T-helper 2 cell (primary cell): ENCODE results near the gene DMD.
"Not testable (repeated sequence)": the region's sequence is repeated elsewhere in the genome, so short reads cannot be mapped to it uniquely, and the experiment has no call there.

ENCODE experiments used
- DNase-seq, 5 experiments: peaks; one replicate each; pipeline versions ENCODE4 v3.0.0 to v3.0.0-alpha.2; 2012 to 2022

DMD gene

DNA sequence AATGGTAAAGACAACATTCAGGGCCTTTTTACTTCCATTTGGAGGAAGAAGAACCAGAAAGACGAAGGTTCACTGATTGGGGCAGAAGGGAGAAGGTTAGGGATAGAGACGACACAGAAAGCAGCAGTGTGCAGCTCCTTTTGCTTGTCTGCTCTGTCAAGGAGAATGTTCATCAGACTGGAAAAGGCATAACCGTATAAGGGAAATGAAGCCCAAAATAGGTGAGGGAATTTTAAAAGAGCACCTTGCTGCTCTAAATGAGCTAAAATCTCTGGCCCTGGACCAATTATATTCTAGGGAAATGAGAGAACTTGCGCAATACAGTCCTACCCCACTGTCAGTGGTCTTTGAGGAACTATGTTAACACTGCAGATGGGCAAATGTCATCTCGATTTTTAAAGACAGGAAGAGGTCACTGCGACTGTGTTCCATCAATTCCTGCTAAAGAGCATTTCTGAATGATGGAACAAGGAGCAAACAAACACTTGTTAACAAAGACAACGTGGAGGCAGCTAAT lies 1229.7 kb downstream of the DMD start:
- DNase-seq, result no peak

DNA sequence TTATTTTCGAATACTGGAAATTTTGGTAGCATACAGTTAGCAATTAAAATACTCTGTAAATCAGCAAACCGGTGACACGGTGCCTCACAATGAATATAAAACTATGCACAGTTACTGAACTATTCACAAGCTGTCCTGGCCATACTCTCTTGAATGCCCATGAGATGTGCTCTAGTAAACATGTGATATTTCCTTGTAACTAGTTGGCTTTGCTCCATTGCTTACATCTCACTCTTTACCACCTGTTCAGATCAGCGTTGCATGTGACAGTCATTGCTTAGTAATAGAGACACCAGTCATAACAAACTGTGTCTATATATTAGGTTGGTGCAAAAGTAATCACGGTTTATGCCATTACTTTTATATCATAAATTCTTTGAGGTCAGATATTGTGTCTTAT lies 1241.6 kb downstream of the DMD start:
- no peak for DNase-seq

DNA sequence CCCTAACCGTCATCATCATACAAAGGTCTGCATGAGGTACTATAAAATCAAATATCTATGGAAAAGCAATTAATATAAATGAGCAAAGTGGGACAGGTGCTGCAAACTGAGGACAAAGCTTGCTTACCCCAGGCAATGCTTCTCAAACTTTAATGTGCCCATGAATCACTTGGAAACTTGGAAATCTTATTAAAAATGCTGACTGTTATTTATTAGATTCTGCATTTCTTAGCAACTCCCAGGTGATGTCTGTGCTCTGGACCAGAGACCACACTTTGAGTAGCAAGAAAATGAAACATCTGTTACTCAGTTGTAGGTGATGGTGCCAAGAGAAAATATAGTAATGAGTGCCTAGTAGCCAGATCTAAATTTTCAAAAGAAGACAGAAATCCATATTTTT lies 1249.1 kb downstream of the DMD start:
- no peak for DNase-seq

DNA sequence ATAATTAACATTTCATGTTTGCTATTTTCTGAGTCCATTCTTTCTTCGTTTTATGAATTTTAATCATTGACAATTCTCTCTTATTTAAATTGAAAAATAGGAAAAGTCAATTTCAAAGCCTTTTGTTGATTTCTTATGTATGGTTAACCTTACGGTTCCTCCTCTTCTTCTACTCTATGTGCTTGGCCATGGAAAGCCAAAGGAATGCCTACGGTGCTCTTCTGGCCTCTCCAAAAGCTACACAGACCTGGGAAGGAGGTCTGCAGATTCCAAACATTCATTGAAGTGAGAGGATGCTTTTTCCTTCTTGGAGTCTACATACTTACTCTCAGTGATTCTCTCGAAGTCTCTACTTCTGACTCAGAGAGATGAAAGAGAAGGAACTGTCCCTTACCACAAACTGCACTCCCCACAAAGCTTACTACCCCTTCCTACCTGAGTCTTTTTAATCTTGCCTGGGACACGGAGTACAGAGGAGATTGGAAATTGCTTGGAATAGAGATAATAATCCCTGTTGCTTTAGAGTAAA lies 1276.4 kb downstream of the DMD start:
- DNase-seq, result no peak

DNA sequence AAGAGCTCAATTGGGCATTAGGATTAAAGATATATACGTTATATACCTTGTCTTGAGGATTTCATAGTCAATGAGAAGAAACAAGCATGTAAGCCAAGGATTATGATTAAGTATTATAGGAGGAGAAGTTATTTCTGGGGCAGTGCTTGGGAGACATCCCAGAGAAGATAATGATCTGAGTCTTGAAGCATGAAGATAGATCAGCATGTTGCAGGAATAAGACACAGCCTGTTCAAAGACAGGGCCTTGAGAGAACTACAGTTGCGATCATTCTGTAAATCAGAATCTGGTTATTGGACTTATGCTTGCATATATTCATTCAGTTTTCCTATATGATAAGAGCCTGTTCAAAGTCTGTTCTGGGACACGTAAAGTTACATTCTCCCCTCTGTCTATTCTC lies 1277.3 kb downstream of the DMD start:
- no peak for DNase-seq

DNA sequence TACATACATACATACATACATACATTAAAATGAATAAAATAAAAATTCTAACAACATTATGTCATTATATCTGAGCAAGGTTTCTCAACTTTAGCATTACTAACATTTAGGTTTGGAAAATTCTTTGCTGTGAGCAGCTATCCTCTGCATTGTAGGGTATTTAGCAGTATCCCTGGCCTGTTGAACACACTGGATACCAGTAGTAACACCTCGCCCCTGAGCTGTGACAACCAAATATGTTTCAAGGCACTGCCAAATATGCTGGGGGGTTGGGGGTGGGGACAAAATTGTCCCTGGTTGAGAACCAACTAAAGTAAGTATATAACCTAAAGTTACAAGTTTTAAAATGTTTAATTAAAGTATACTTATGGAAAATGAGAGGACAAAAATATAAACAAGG lies 1278.6 kb downstream of the DMD start:
- no peak for DNase-seq

DNA sequence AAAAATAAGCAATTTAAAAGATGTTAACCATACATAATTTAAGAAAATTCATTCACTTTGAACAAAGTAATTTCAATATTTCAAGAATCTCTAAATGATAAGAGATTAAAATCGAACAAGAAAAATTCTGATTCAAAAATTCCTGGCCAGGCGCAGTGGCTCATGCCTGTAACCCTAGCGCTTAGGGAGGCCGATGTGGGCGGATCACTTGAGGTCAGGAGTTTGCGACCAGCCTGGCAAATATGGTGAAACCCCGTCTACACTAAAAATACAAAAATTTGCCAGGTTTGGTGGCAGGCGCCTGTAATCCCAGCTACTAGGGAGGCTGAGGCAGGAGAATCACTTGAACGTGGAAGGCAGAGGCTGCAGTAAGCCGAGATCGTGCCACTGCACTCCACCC lies 1279.0 kb downstream of the DMD start:
- DNase-seq, result not testable (repeated sequence)

DNA sequence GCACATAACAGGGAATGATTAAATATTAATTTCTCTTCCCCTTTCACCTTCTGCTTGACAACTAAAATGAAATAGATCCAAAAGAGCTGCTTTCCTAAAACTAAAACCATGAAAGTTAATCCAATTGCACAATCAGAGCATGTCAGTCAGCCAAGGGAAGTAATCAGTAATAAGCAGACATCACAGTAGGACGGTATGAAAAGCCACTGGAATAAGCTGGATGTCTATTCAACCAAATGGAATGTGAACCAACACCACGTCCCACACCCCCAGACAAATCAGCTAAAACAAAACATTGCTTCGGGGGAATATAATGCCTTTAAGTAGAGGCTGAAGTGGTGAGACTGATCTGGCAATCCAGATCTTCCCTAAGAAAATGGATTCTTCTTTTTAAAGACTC lies 1280.1 kb downstream of the DMD start:
- DNase-seq, result no peak

DNA sequence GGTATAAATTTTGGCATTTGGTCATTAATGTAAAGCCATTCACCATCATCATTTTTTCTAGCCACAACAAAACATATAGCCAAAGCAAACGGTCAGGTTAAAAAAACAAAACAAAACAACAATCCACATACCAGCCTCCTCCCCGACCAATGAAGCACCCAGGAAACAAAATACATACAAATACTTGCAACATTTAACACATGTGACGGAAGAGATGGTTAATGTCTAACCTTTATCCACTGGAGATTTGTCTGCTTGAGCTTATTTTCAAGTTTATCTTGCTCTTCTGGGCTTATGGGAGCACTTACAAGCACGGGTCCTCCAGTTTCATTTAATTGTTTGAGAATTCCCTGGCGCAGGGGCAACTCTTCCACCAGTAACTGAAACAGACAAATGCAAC lies 1282.0 kb downstream of the DMD start:
- DNase-seq, result no peak

DNA sequence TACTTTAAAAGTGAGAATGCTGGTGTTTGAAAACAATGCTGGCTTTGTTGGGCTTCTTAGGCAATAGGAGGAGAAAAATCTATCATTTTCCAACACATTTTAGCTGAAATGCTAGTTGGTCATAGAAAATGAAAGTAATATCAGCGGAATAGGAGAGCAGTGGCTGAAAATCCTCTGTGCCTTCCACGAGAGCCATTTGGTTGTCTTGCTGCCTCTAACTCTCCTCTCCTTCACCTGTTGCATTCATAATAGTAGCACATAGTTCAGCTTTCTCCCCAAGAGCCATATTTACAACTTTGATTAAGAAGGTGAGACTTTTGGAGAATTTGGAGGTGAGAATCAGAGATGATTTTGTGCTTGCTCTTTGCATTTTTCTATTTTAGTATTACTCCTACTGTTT lies 1290.1 kb downstream of the DMD start:
- no peak for DNase-seq

DNA sequence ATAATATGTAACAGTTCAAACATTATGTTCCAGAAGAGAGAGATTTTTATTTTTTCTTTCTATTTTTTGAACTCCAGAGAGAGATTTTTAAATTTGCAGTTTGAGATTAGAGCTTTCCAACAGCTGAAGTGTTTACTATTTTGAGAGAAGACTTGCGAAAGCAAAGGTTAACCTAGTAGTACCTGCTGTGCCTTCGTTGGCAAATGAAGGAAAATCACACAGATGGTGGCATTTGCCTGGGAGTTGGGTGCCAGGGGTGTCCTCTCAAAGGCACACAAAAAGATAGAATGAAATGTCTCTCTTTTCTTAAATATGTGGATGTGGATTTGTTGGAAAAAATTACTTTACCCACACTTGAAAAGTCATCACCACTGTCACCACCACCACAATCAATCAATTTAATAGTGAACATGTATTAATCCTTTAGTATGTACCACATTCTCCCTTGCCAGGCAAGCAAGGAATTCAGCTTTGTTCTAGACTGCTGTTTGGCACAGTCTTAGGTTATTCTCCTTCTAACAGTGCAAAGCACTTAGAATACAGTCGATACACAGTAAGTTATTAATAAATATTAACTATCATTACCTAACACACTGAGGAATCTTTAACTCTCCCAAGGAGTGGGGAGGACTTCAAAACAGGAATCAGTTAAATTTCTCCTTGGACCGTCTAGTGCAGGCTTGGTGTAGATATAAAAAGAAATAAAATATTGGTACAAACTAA lies 1301.3 kb downstream of the DMD start:
- DNase-seq, result no peak

DNA sequence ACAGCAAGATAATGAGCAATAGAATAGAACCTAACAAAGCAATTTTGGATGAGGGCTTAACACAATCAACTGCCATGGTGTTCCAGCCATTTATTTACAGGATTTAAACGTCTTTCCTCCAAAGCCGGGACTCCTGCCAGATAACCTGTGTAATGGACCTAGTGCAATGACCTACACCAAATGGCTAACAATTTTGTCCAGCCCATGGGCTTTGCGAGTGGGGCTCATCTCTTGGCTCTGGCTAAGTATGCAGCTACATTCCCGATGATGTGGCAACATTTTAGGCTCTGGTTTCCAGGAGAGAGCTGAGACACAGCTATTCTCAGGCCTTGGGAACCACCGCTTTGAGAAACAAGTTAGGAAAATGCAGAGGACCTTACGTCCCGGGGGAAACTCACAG lies 1317.2 kb downstream of the DMD start:
- DNase-seq, result no peak

DNA sequence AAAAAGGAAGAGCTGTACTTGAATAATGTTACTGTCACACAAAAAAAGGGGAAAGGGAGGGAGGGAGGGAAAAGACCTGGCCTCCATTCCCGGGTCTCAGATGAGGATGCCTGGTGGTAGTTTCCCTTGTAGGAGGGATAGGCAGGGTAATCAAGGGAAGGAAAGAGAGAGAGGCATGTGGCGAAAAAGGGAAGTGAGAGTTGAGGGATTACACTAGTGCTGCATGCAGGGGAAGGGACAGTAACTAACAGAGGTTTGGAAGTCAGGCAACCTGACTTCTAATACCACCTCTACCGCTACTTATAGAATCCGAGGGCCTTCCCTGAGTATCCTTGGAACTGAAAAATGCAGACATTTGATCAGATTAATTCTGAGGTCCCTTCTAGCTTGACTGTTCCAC lies 1317.8 kb downstream of the DMD start:
- DNase-seq, result no peak

DNA sequence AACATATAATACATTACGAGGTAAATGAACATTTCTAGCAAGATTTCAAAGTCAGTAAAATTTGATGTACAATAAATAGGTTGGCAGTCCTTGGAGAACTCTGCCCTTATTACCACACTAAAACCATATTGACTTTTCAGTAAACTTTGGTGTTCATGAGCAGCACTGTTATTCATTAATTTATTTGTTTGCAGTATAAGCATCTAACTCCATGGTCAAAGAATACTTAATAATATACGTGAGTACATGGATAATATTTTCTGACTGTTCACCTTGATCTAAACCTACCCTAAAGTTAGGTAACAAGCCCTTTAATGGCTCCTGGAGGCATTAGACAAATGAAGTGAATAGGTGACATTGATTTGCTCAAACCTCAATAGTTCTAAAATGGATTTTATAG lies 1322.3 kb downstream of the DMD start:
- DNase-seq, result no peak

DNA sequence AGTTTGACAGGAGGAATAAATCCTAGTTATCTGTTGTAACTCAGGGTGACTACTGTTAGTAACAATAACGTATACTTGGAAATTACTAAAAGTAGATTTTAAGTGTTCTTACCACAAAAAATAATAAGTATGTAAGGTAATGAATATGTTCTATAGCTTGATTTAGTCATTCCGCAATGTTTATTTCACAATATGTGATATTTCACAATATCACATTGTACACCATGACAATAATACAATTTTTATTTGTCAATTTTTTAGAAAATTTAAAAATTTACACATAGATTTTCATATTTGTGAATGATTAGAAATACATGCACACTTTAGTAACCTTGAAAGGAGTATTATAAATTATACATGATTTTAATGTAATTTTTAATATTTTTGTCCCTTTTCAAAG lies 1326.8 kb downstream of the DMD start:
- no peak for DNase-seq

DNA sequence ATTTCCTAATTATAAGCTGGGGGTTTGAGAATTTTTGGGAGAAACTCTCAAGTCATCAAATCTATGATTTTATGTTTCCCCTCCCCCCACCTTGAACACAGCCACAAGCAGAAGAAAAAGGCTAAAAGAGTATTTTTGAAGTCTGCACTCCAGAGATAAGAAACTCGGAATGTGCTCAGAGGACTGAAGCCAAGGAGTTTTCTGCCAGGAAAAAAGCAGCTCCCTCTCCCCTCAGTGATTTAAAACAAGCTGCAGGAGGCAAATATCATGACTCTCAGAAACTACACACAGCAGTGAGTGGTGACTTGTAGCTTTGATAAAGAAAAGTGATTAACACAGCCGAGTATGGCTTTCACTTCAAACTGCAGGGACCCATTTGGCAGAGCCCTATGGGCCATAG lies 1339.3 kb downstream of the DMD start:
- DNase-seq, result no peak

DNA sequence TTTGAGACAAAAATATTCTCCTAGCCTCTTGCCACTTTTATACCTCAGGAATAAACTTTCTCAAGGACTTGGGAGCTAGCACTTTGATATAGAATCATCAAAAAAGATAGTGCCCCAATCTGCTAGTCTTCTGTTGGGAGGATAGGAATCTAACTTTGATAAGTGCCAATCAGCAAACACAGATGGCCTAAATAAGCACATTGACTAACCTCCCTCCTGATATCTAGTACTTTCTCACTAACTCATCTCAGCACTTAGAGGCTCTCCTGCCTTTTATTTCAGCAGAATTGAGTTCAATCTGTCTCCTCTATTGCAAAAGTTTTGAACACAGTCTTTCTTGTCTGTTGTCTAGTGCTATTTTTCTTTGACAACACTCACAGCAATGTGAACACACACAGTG lies 1341.1 kb downstream of the DMD start:
- DNase-seq, result no peak

DNA sequence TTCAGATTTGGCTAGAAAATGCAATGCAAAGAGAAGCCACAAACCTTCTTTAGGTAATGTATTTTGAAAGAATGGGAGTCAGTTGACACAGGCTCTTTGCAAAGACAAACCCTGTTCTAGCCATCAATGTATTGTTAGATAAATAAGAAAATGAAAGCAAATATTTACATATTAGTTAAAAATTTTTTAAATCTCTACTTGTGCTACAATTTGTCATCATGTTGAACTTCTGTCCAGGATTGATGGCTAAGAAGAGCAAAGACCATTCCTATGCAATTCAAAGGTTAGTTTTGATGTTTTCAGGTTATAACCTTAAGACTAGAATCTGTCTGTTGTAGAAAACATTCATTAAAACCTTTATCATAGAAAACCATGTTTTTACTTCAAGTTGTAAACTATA lies 1350.7 kb downstream of the DMD start:
- no peak for DNase-seq

DNA sequence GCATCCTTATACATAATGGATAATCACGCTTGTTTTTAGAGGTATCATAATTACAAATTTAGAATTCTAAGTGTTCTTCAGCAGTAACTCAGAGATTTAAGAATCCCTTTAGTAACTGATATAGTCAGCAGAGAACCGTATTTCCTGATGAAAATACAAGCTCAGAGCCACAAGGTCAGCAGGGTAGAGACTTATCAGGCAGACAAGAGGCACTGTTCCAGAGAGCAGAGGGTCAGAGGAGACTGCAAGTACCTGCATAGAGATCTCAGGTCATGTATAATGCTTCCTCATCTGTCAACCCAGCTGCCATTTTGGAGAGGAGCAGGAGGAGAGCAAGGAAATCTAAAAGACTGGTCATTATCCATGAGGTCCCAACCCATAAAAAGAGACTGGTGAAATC lies 1352.4 kb downstream of the DMD start:
- no peak for DNase-seq

DNA sequence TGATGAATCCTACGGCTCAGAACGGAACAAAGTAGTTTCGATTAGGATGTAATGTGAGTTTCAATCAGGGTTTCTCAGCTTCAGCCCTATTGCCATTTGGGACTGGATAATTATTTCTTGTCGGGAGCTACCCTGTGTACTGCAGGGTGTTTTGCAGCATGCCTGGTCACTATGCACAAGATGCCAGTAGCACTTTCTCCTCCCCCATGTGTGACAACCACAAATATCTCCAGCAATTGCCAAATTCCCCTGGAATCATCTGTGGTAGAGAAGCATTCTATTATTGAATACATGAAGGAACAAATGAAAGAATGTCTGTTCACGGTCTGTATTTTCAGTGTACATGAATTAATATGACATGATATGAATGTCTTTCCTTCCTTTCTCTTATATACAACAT lies 1356.6 kb downstream of the DMD start:
- no peak for DNase-seq

DNA sequence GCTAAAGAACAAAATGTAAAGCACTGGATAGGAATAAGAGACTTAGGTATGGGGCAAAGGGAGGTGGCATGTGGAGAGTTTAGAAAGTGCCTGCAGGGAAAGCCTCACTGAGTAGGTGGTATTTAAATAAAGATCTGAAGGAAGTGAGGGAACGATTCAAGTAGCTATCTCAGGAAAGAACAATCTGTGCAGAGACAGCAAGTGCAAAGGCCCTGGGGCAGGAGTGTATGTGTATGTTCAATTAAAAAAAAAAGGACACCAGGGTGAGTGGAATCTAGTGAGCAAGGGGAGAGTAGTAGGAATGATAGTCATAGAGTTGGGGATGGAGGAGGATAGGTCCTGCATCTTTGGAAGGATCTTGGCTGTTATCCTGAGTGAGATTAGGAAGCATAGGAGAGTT lies 1359.6 kb downstream of the DMD start:
- no peak for DNase-seq

DNA sequence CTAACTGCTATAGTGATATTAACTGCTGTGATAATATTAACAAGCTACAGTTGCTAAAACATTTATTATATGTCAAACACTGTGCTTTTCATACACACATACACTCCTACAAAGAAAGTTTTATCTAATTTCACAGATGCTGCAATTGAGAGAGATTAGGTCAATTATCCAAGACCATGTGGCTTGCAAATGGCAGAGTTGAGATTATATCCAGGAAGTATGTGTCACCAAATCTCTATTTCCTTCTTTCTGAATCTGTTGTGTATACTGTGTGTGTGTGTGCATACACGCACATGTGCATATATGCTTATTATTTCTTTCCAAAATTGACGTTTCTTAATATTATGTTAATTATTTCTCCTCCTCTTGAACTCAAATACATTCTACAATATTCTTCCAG lies 1363.6 kb downstream of the DMD start:
- DNase-seq, result no peak

DNA sequence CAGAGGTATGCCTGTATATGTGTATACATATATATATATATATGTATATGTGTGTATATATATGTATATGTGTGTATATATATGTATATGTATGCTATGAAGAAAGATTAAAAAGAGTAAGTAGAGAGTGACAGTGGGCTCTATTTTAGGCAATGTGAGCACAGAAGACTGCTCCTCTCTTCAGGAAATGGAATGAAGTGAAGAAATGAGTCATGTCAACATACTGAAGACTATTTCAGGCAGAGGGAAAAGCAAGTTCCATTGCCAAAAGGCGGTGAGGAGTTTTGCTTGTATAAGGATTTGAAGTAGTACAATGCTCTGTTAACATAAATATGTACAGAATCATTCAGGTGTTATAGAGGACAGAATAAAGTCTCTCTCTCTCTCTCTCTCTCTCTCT lies 1366.3 kb downstream of the DMD start:
- DNase-seq, result no peak

DNA sequence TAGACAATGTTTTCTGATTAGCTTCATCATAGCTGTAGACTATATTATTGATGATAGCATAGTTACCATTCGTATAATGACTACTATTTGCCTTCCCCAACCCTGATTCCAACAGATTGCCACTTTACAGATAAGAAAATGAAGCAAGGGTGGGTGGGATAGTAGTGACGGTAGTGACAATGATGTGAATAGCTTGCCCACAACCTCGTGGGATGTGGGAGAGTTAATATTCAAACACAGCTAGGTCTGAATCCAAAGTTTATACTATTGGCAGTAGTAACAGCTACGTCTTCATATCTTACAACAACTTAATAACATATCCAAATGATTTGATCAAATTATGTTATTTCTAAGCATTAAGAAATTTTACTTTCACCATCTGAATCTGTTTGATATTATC lies 1372.7 kb downstream of the DMD start:
- DNase-seq, result no peak

DNA sequence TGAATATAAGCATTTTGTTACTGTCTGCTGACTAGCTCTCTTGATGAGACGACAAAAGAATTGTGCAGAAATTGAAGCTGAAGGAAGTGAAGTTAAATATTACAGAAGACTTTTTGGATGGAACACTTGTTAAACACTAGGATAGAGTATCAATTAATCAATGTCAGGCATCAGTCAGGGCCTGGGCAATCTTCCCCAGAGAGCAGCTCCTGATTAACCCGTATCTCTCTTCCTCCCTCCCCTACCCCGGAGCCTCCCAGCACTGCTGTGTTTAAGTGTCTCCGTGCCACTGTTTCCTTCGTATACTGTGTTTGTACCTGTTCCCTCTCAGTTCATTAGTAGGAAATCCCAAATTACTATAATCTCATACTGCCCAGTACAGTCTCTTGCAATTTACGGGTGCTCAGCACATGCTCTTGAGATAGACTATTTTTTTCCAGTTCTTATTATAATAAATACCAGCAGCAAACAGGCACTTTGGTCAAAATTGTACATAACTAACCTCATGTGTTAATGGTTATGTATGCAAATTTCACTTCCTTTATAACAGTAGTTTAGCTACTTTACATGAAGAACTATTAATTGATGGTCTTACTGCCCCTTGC lies 1373.8 kb downstream of the DMD start:
- no peak for DNase-seq
